GM12875 (cell line): ENCODE measurements around the gene RHOXF2B.

Experiments
- H3K4me3 ChIP-seq: one replicate; pipeline ENCODE4 v1.5.1; 2011; ENCODE audit warnings: low read depth, low read length, control low read depth
- TF ChIP-seq, protein P1 (sequence below): IDR thresholded peaks from 2 replicates; pipeline ENCODE4 v1.5.1; 2011; ENCODE audit warnings: low read depth, mild to moderate bottlenecking, control low read depth, inconsistent platforms, low read length, moderate library complexity, borderline replicate concordance; ENCODE audit not compliant: insufficient read depth

The RHOXF2B gene

DNA sequence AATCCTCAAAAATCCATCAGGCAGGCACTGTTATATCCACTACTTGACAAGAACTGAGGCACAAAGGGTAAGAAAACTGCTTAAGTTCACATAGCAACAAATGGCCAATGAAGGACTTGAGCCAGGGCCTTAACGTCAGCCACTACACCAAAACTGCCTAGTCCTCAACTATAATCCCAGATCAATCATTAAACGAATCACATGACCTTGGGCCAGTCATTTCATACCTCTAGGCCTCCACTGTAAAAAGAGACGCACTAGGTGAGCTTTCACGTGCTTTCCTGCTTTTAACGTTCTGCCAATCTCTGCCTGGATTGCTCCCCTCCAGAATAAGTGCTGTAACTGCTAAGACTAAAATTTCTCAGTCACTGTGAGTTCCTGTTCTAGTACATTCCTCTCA, 54.7 kb downstream of the RHOXF2B start:
- H3K4me3 ChIP-seq, result no peak overlapping the region
- TF ChIP-seq, protein P1, sequence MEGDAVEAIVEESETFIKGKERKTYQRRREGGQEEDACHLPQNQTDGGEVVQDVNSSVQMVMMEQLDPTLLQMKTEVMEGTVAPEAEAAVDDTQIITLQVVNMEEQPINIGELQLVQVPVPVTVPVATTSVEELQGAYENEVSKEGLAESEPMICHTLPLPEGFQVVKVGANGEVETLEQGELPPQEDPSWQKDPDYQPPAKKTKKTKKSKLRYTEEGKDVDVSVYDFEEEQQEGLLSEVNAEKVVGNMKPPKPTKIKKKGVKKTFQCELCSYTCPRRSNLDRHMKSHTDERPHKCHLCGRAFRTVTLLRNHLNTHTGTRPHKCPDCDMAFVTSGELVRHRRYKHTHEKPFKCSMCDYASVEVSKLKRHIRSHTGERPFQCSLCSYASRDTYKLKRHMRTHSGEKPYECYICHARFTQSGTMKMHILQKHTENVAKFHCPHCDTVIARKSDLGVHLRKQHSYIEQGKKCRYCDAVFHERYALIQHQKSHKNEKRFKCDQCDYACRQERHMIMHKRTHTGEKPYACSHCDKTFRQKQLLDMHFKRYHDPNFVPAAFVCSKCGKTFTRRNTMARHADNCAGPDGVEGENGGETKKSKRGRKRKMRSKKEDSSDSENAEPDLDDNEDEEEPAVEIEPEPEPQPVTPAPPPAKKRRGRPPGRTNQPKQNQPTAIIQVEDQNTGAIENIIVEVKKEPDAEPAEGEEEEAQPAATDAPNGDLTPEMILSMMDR, result no peak
